HG03520 (cell line): ENCODE data around the gene SSX5.
"Not testable (repeated sequence)": the region's sequence is repeated elsewhere in the genome, so short reads cannot be mapped to it uniquely, and the experiment has no call there.

Experiments
- ATAC-seq: cut with Tn5 transposase; IDR thresholded peaks from one replicate; pipeline ENCODE4 v1.9.1; 2021; ENCODE audit warnings: mild to moderate bottlenecking, moderate library complexity; ENCODE audit not compliant: unreplicated experiment

The SSX5 gene, protein sequence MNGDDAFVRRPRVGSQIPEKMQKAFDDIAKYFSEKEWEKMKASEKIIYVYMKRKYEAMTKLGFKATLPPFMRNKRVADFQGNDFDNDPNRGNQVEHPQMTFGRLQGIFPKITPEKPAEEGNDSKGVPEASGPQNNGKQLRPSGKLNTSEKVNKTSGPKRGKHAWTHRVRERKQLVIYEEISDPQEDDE

GRCh38 chrX:48196745-48197201 is at the start of gene SSX5:
TSS of gene SSX5 (minus strand) at chrX:48196795. CDS start at chrX:48195358, 1,437 bp downstream.
- no peak for ATAC-seq

GRCh38 chrX:48224196-48224595 is 27.6 kb upstream of the SSX5 start:
- not testable (repeated sequence) for ATAC-seq

- not testable (repeated sequence) for ATAC-seq
Measured at GRCh38 chrX:48214341-48214740, 17.7 kb upstream of the SSX5 start.

- not testable (repeated sequence) for ATAC-seq
Measured at GRCh38 chrX:48190024-48190423, 6.6 kb downstream of the SSX5 start.

DNA sequence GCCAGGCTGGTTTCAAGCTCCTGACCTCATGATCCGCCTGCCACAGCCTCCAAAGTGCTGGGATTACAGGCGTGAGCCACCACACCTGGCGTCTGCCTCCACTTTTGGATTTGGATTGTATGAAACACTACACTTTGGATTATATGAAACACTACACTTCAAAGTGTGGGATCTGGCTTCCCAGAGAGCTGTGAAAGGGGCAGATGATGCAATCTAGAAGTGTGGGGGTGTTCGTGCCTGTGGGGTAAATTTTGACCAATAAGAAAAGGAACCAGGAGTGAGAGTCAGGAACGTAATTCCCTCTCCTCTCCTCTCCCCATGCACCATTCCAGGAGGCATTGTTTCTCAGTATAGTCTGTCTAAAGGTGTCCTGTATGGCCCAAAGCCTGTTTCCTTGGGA is 14.7 kb downstream of the SSX5 start:
- not testable (repeated sequence) for ATAC-seq

GRCh38 chrX:48180811-48181210 is 15.8 kb downstream of the SSX5 start:
- ATAC-seq, result no peak

- ATAC-seq, result no peak
Measured at GRCh38 chrX:48179691-48180090, 16.9 kb downstream of the SSX5 start.

- not testable (repeated sequence) for ATAC-seq
Measured at GRCh38 chrX:48166322-48166721, 30.3 kb downstream of the SSX5 start.

- ATAC-seq, result no peak
Measured at GRCh38 chrX:48165241-48165640, 31.4 kb downstream of the SSX5 start.

GRCh38 chrX:48156014-48156413 is 40.6 kb downstream of the SSX5 start:
- ATAC-seq, result no peak

DNA sequence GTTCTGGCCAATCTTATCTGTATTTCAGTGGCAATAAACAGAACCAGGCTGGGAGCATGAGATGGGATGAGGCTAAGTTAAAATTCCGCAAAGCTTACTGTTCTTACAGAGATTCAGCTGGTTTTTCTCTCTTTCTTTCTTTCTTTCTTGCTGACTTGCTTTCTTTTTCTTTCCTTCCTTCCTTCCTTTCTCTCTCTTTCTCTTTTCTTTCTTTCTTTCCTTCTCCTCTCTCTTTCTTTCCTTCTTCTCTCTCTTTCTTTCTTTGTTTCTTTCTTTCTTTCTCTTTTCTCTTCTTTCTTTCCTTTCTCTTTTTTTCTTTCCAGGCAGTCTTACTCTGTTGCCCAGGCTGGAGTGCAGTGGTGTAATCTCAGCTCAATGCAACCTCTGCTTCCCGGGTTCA is 41.8 kb downstream of the SSX5 start:
- ATAC-seq, result no peak

- ATAC-seq, result no peak
Measured at GRCh38 chrX:48153769-48154168, 42.8 kb downstream of the SSX5 start.

DNA sequence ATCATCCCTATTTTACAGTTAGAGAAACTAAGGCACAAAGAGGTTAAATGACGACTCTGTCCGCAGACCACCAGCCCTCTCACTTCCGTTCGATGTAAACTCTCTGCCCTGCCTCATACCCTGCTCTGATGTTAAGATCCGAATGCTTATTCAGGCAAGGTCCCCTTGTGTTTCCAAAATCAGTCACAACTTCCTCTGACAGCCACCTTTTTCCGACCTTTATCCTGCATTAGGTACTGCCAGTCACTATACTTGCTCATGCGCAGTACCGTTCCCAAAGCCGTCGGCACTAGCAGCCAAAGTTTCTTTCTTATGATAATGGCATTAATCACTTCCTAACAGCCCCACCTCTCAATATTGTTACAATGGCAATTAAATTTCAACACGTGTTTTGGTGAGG is 53.9 kb downstream of the SSX5 start:
- not testable (repeated sequence) for ATAC-seq

GRCh38 chrX:48141810-48142508 is 54.6 kb downstream of the SSX5 start:
- not testable (repeated sequence) for ATAC-seq

DNA sequence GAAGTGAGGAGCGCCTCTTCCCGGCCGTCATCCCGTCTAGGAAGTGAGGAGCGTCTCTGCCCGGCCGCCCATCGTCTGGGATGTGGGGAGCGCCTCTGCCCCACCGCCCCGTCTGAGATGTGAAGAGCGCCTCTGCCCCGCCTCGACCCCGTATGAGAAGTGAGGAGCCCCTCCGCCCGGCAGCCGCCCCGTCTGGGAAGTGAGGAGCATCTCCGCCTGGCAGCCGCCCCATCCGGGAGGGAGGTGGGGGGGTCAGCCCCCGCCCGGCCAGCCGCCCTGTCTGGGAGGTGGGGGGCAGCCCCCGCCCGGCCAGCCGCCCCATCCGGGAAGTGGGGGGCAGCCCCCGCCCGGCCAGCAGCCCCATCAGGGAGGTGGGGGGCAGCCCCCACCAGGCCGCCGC is 57.5 kb downstream of the SSX5 start:
- not testable (repeated sequence) for ATAC-seq
